SU-DHL-6 (cell line): ENCODE measurements around the gene GTF2H1.
"Not testable (repeated sequence)": the region's sequence is repeated elsewhere in the genome, so short reads cannot be mapped to it uniquely, and the experiment has no call there.

Experiments used
- H2AFZ ChIP-seq: fragments of 200-600 bp; sonication (generic); 2 replicates; pipeline ENCODE4 v1.6.1; 2014; ENCODE audit warnings: low read depth, mild to moderate bottlenecking, moderate library complexity, mixed read lengths, antibody characterized with exemption, low read length; ENCODE audit not compliant: severe bottlenecking
- H3F3A ChIP-seq: fragments of 200-600 bp; shearing (Covaris generic); 2 replicates; pipeline ENCODE4 v1.6.0; 2016; ENCODE audit warnings: antibody characterized with exemption, mild to moderate bottlenecking; ENCODE audit not compliant: insufficient read depth
- H3K27ac ChIP-seq: fragments of 200-600 bp; sonication (generic); 2 replicates; pipeline ENCODE4 v1.5.1; 2016; ENCODE audit warnings: low read depth, mild to moderate bottlenecking, low read length, moderate library complexity, mixed read lengths
- H3K27me3 ChIP-seq: fragments of 200-600 bp; sonication (generic), shearing (Covaris generic); 2 replicates; pipeline ENCODE4 v1.6.0; 2014; ENCODE audit warnings: mild to moderate bottlenecking, low read length
- H3K36me3 ChIP-seq: fragments of 200-600 bp; sonication (generic); 2 replicates; pipeline ENCODE4 v1.6.1; 2014; ENCODE audit warnings: mild to moderate bottlenecking, low read length, mixed read lengths
- H3K4me2 ChIP-seq: fragments of 300-600, 200-600 bp; shearing (Covaris generic), sonication (generic); 2 replicates; pipeline ENCODE4 v1.6.0; 2014; ENCODE audit warnings: low read length, low read depth, mild to moderate bottlenecking; ENCODE audit not compliant: poor library complexity, severe bottlenecking
- H3K4me3 ChIP-seq: fragments of 200-600 bp; sonication (generic); 2 replicates; pipeline ENCODE4 v1.5.1; 2014; ENCODE audit warnings: antibody characterized with exemption, low read length, mild to moderate bottlenecking, mixed read lengths; ENCODE audit not compliant: insufficient read depth, poor library complexity, severe bottlenecking
- H3K79me2 ChIP-seq: fragments of 200-600 bp; sonication (generic); 2 replicates; pipeline ENCODE4 v1.6.1; 2014; ENCODE audit warnings: mild to moderate bottlenecking, low read length, moderate library complexity; ENCODE audit not compliant: insufficient read depth
- H3K9ac ChIP-seq: fragments of 200-600 bp; sonication (generic); 2 replicates; pipeline ENCODE4 v1.7.0; 2014; ENCODE audit warnings: mild to moderate bottlenecking, low read length
- H3K9me2 ChIP-seq: fragments of 200-600 bp; sonication (generic); replicated peaks from 2 replicates; pipeline ENCODE4 v1.6.1; 2014; ENCODE audit warnings: low read length; ENCODE audit not compliant: insufficient read depth
- H3K9me3 ChIP-seq: fragments of 200-600 bp; sonication (generic); 2 replicates; pipeline ENCODE4 v1.6.1; 2014; ENCODE audit warnings: low read length, mixed read lengths; ENCODE audit not compliant: insufficient read depth
- H4K20me1 ChIP-seq: fragments of 200-600 bp; sonication (generic); 2 replicates; pipeline ENCODE4 v1.6.1; 2014; ENCODE audit warnings: low read depth, mild to moderate bottlenecking, antibody characterized with exemption, low read length, moderate library complexity, mixed read lengths
- EZH2phosphoT487 ChIP-seq: fragments of 200-600 bp; sonication (generic), shearing (Covaris generic); conservative IDR thresholded peaks from 2 replicates; pipeline ENCODE4 v1.6.1; 2018; ENCODE audit warnings: mild to moderate bottlenecking, antibody characterized with exemption, low read length, moderate library complexity, mixed read lengths
- TF ChIP-seq, protein P1 (sequence below): fragments of 200-600 bp; sonication (generic); IDR thresholded peaks from one replicate; pipeline ENCODE4 v1.5.1; 2017; ENCODE audit warnings: antibody characterized with exemption, mild to moderate bottlenecking, low read length, moderate library complexity; ENCODE audit not compliant: insufficient read depth, poor library complexity, severe bottlenecking

GTF2H1 gene

DNA sequence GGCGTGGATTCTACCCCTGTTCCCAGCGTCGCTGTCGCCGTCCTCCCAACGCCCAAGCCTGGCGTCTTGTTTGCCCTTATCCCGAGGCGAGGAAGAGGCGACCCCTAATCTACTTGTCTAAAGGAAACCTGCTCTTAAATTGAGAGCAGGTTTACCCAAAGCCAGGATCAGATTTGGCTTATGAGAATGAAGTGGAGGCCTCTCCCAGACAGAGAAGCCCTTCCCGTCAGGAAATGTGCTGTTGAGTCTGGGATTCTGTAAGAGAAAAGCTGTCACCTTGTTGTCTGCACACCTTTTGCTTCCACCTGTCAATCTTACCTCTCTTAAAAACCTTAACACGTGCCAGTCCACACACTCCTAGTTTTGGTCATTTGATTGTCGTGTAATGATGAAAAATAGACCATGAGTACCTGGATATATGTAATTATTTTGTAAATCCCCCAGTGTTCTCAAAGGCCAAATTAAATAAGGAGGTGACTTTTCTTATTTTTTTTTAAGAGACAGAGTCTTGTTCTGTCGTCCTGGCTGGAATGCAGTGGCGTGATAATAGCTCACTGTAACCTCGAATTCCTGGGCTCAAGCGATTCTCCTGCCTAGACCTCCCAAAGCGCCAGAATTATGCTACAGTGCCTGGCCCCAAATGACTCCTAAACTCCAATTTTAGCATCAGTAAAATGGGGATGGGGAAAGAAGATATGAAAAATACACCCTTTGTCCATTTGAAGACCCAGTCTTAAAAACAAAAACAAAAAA lies 627 bp downstream of the GTF2H1 start:
- Histone ChIP-seq H3K27me3 (no peaks in the 10 kb centered on the region), H3K27ac (peak overlapping the region; percentile 7; the same call in 1 of the 2 replicates), H3F3A (0 out of 2 replicates have a peak, but pooled peaks cover 11% of the 10 kb centered on the region), H3K79me2 (peaks cover 93% of the 10 kb centered on the region), H3K9ac (peak overlapping the region; percentile 79), H4K20me1 (no peaks in the 10 kb centered on the region), H3K36me3 (peaks cover 21% of the 10 kb centered on the region), H3K9me2 (no peaks in the 10 kb centered on the region), H3K4me2 (peak overlapping the region; percentile 96), H3K4me3 (peak overlapping the region; percentile 90), H2AFZ (peak overlapping the region; percentile 28), H3K9me3 (no peaks in the 10 kb centered on the region)
- TF ChIP-seq EZH2phosphoT487 = no peak
- TF ChIP-seq, protein P1, sequence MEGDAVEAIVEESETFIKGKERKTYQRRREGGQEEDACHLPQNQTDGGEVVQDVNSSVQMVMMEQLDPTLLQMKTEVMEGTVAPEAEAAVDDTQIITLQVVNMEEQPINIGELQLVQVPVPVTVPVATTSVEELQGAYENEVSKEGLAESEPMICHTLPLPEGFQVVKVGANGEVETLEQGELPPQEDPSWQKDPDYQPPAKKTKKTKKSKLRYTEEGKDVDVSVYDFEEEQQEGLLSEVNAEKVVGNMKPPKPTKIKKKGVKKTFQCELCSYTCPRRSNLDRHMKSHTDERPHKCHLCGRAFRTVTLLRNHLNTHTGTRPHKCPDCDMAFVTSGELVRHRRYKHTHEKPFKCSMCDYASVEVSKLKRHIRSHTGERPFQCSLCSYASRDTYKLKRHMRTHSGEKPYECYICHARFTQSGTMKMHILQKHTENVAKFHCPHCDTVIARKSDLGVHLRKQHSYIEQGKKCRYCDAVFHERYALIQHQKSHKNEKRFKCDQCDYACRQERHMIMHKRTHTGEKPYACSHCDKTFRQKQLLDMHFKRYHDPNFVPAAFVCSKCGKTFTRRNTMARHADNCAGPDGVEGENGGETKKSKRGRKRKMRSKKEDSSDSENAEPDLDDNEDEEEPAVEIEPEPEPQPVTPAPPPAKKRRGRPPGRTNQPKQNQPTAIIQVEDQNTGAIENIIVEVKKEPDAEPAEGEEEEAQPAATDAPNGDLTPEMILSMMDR = no peak

DNA sequence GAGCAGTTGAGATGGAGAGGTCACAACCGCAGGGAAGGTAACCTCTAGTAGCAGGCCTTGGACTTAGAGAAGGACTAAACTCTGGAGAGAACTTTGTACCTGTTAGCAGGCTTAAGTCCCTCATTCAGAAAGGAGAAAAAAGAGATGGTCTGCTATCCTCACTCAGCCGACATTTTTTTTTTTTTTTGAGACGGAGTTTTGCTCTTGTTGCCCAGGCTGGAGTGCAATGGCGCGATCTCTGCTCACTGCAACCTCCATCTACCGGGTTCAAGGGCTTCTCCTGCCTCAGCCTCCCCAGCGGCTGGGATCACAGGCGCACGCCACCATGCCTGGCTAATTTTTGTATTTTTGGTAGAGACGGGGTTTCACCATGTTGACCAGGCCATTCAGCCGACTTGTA lies 1.5 kb downstream of the GTF2H1 start:
- H3K4me3 ChIP-seq = peak overlapping the region; percentile 90
- not testable (repeated sequence) for H3K27me3 ChIP-seq

DNA sequence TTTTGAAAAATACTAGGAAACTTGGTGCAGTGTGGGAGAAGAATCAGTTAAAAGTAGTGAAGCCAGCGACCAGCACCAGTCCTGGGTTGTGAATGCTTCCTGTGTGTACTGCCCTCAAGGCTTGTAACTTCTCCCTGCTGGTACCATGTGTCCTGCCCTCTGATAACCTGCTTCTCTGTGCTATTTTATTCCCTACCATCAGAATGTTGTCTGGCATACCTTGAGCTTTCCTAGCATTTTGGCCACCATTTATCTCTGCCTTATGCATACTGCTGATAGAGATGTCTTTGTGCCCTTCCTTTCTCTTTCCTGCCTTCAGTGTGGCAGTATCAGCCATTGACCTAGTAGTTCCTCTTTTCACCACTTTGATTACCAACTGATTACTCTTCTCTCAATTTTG lies 2.0 kb downstream of the GTF2H1 start:
- Histone ChIP-seq H3F3A (peaks cover 2% of the 10 kb centered on the region; the same call in 1 of the 2 replicates), H4K20me1 (no peaks in the 10 kb centered on the region), H3K4me3 (peak overlapping the region; percentile 90), H3K79me2 (peaks cover 89% of the 10 kb centered on the region), H3K27ac (no peak overlapping the region), H3K4me2 (peak overlapping the region; percentile 96), H3K9me2 (no peaks in the 10 kb centered on the region), H3K9me3 (no peaks in the 10 kb centered on the region), H3K9ac (peak overlapping the region; percentile 79), H2AFZ (no peak overlapping the region), H3K36me3 (peaks cover 21% of the 10 kb centered on the region), H3K27me3 (no peaks in the 10 kb centered on the region)
- TF ChIP-seq, protein P1 = no peak
- TF ChIP-seq EZH2phosphoT487 = no peak

More for the DNA sequence above, 1.5 kb downstream of the GTF2H1 start:
- not testable (repeated sequence) for H4K20me1 ChIP-seq, H3K9me3 ChIP-seq, H2AFZ ChIP-seq, H3F3A ChIP-seq, H3K9me2 ChIP-seq, H3K27ac ChIP-seq
- Histone ChIP-seq H3K9ac (peak overlapping the region; percentile 79), H3K4me2 (peak overlapping the region; percentile 96), H3K36me3 (peaks cover 21% of the 10 kb centered on the region), H3K79me2 (peaks cover 89% of the 10 kb centered on the region)

DNA sequence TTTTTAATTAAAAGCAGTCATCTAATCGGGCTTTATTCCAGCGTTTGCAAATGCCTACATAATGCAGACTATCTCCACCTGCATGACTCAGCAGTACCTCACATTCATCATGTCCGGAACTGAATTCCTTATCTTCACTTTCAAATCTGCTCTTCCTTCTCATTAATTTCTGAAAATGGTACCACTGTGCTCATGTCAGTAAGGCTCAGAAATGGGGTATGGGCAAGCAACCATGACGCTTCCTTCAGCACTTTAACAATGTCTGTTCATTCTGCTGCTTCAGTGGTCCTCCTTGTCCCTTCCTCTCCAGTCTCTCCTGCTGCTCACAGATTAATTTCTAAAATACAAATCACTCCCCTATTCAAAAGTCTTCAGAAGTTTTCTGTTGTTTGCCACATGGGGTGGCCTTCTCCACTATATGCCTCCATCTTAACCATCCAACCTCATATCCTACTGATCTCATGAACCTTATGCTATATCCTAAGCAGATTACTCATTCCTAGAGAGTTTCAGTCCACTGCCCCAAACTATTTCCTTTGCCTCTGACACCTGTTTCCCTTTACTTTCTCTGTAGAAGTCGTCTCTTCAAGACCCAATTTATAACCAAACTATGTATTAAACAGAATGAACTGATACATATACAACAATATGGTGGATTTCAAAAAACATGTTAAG lies 7.0 kb downstream of the GTF2H1 start:
- Histone ChIP-seq H3K27ac (no peak overlapping the region), H3K4me2 (no peak overlapping the region), H3K9me3 (no peaks in the 10 kb centered on the region), H3K79me2 (peaks cover 71% of the 10 kb centered on the region), H3K9me2 (no peaks in the 10 kb centered on the region), H4K20me1 (peaks cover under 1% of the 10 kb centered on the region; the same call in 1 of the 2 replicates), H3K9ac (no peak overlapping the region), H3K4me3 (no peak overlapping the region), H2AFZ (no peak overlapping the region), H3F3A (peaks cover 6% of the 10 kb centered on the region; the same call in 1 of the 2 replicates), H3K36me3 (peaks cover 42% of the 10 kb centered on the region), H3K27me3 (no peaks in the 10 kb centered on the region)
- no peak for TF ChIP-seq EZH2phosphoT487
- TF ChIP-seq, protein P1 = no peak
